ENCODE results near the gene PRND. TPM values are rescaled to one million over a fixed set of nuclear protein-coding genes. Genes with fewer than 3 reads are reported as not detected.

PRND gene
- total RNA-seq, 5 donors from 2014 or later (not counting 1 experiment from before 2014, with no cell fraction given) = not detected

- Histone ChIP-seq H3K4me1 (ENCODE audit: control insufficient read depth in 1 of 2, extremely low read depth in 1 of 2, insufficient read depth in 2 of 2, low read length in 2 of 2) (no peaks in the 10 kb centered on the region), H3K4me3 (ENCODE audit: control insufficient read depth in 1 of 2, extremely low read depth in 1 of 2, low read length in 1 of 2) (no peak overlapping the region), H3K27ac (ENCODE audit: low read length) (no peak overlapping the region), H3K9me3 (no peaks in the 10 kb centered on the region), H3K27me3 (replicated peaks in 1 of 2; ENCODE audit: control insufficient read depth in 2 of 2, extremely low read depth in 1 of 2, insufficient read depth in 2 of 2, low read length in 1 of 2) (peaks cover 0 to 4% of the 10 kb centered on the region in 2 experiments), H3K36me3 (ENCODE audit: control insufficient read depth in 2 of 2, extremely low read depth in 1 of 2, insufficient read depth in 1 of 2, low read length in 1 of 2) (no peaks in the 10 kb centered on the region)
- no peak overlapping the region for H3K27ac Mint-ChIP-seq
- ChIA-PET CTCF (interaction anchor here (0.6 kb wide), 2 partner anchors 18 to 25 kb away, joined by 3 to 10 read pairs; no protein-coding TSS in a partner anchor), POLR2A (no interaction called here)
- peaks cover 0 to 5% (median 4%) of the 10 kb centered on the region in 3 donors for H3K4me1 Mint-ChIP-seq
- H3K9me3 Mint-ChIP-seq = peaks cover 0 to 4% (median 0%) of the 10 kb centered on the region in 3 donors
- no peaks in the 10 kb centered on the region for H3K36me3 Mint-ChIP-seq
- no peak for DNase-seq
- no peak for ATAC-seq (replicated peaks in 1 of 4)
- no peak overlapping the region for H3K4me3 Mint-ChIP-seq
- 100% methylated on average over 9 of the region's 10 CpGs for WGBS (ENCODE audit: insufficient coverage)
- H3K27me3 Mint-ChIP-seq = peaks cover 0 to 5% of the 10 kb centered on the region in 2 donors
These were observed 12.2 kb upstream of the PRND start for GRCh38 chr20:4709261-4710105.

DNA sequence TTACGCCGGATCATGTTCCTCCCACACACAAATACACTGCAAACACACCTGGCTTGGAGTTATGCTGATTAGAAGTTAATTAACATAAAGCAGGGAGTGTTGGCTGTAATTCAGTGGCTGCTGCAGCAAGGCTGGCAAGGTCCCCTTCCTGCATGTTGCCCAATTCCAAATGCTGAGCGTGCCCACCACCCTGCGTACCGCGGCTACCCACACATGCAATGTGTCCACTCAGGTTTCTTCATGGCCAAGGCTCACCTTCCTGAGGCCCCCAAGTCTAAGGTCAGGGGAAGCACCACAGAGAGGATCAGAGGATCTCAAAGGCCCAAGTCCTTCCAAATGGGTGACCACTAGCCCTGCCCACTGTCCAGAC lies 11.6 kb upstream of the PRND start:
- H3K36me3 Mint-ChIP-seq = no peaks in the 10 kb centered on the region
- Histone ChIP-seq H3K36me3 (ENCODE audit: control insufficient read depth in 2 of 2, extremely low read depth in 1 of 2, insufficient read depth in 1 of 2, low read length in 1 of 2) (no peaks in the 10 kb centered on the region), H3K4me1 (ENCODE audit: control insufficient read depth in 1 of 2, extremely low read depth in 1 of 2, insufficient read depth in 2 of 2, low read length in 2 of 2) (no peaks in the 10 kb centered on the region), H3K27ac (ENCODE audit: low read length) (no peak overlapping the region), H3K27me3 (replicated peaks in 1 of 2; ENCODE audit: control insufficient read depth in 2 of 2, extremely low read depth in 1 of 2, insufficient read depth in 2 of 2, low read length in 1 of 2) (peaks cover 0 to 4% of the 10 kb centered on the region in 2 experiments), H3K9me3 (no peaks in the 10 kb centered on the region), H3K4me3 (ENCODE audit: control insufficient read depth in 1 of 2, extremely low read depth in 1 of 2, low read length in 1 of 2) (no peak overlapping the region)
- ATAC-seq (replicated peaks in 1 of 4) = no peak
- no CpG with 5 or more reads among the region's 6 CpGs for WGBS (ENCODE audit: insufficient coverage)
- no peak overlapping the region for H3K4me3 Mint-ChIP-seq
- DNase-seq = no peak
- peaks cover 0 to 5% (median 4%) of the 10 kb centered on the region in 3 donors for H3K4me1 Mint-ChIP-seq
- no peak overlapping the region for H3K27ac Mint-ChIP-seq
- H3K27me3 Mint-ChIP-seq = peaks cover 0 to 5% of the 10 kb centered on the region in 2 donors
- peaks cover 0 to 4% (median 0%) of the 10 kb centered on the region in 3 donors for H3K9me3 Mint-ChIP-seq
- POLR2A ChIA-PET = no interaction called here
- CTCF ChIA-PET = interaction anchor here (0.7 kb wide), 3 partner anchors 69 to 368 kb away, joined by 3 to 7 read pairs (median 6); no protein-coding TSS in a partner anchor

DNA sequence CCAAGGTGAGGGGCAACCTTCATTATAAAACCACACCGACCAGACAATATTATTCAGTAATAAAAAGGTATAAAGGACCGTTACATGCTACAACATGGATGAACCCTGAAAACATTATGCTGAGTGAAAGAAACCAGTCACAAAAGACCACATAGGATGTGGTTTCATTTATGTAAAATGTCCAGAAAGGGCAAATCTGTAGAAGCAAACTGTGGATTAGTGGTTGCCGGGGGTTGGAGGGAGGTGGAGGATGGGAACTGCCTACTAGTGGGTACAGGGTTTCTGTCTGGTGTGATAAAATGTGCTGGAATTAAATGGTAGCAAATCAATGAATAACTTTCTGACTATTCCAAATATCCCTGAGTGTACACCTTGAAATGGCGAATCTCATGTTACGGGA lies 10.2 kb upstream of the PRND start:
- CTCF ChIA-PET = no interaction called here
- Histone ChIP-seq H3K27me3 (replicated peaks in 1 of 2; ENCODE audit: control insufficient read depth in 2 of 2, extremely low read depth in 1 of 2, insufficient read depth in 2 of 2, low read length in 1 of 2) (peaks cover 0 to 4% of the 10 kb centered on the region in 2 experiments), H3K4me3 (ENCODE audit: control insufficient read depth in 1 of 2, extremely low read depth in 1 of 2, low read length in 1 of 2) (no peak overlapping the region), H3K27ac (ENCODE audit: low read length) (no peak overlapping the region), H3K9me3 (no peaks in the 10 kb centered on the region), H3K4me1 (ENCODE audit: control insufficient read depth in 1 of 2, extremely low read depth in 1 of 2, insufficient read depth in 2 of 2, low read length in 2 of 2) (no peaks in the 10 kb centered on the region), H3K36me3 (ENCODE audit: control insufficient read depth in 2 of 2, extremely low read depth in 1 of 2, insufficient read depth in 1 of 2, low read length in 1 of 2) (no peaks in the 10 kb centered on the region)
- H3K27ac Mint-ChIP-seq = no peak overlapping the region
- peaks cover 0 to 5% of the 10 kb centered on the region in 2 donors for H3K27me3 Mint-ChIP-seq
- 33% methylated on average over 1 of the region's 5 CpGs for WGBS (ENCODE audit: insufficient coverage)
- DNase-seq (no peak), ATAC-seq (replicated peaks in 1 of 4) (no peak)
- H3K36me3 Mint-ChIP-seq = no peaks in the 10 kb centered on the region
- POLR2A ChIA-PET = no interaction called here
- H3K4me3 Mint-ChIP-seq = no peak overlapping the region
- peaks cover 0 to 4% (median 0%) of the 10 kb centered on the region in 3 donors for H3K9me3 Mint-ChIP-seq
- peaks cover 0 to 5% (median 4%) of the 10 kb centered on the region in 3 donors for H3K4me1 Mint-ChIP-seq

GRCh38 chr20:4713401-4713800 lies 8.3 kb upstream of the PRND start:
- no peaks in the 10 kb centered on the region for H3K4me1 ChIP-seq (ENCODE audit: control insufficient read depth in 1 of 2, extremely low read depth in 1 of 2, insufficient read depth in 2 of 2, low read length in 2 of 2)
- CTCF ChIA-PET = no interaction called here

DNA sequence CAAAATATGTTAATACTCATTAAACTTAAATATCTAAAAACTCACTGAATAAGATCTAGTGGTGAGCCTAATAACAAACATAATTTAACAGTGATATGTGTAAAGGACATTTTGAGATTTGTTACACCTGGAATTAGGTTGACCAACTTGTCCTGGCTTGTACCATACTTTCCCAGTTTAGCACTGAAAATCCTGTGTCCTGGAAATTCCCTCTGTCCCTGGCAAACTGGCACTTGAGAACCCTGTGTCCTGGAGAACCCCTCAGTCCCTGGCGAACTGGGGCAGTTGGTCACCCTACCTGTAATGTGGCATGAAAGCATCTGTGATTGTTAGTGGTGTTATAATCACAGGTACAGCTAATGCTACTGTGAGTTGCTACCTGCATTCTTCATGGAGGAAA lies 6.9 kb upstream of the PRND start:
- H3K27ac Mint-ChIP-seq = no peak overlapping the region
- DNase-seq = no peak
- H3K9me3 ChIP-seq = no peaks in the 10 kb centered on the region
- ChIA-PET CTCF (interaction anchor here in 1 of 2 donors (0.6 to 0.7 kb wide), 2 partner anchors 21 to 113 kb away, joined by 3 to 5 read pairs; no protein-coding TSS in a partner anchor), POLR2A (no interaction called here)
- H3K4me1 Mint-ChIP-seq = peaks cover 0 to 5% (median 4%) of the 10 kb centered on the region in 3 donors
- no peak overlapping the region for H3K4me3 ChIP-seq (ENCODE audit: control insufficient read depth in 1 of 2, extremely low read depth in 1 of 2, low read length in 1 of 2)
- no peaks in the 10 kb centered on the region for H3K4me1 ChIP-seq (ENCODE audit: control insufficient read depth in 1 of 2, extremely low read depth in 1 of 2, insufficient read depth in 2 of 2, low read length in 2 of 2)
- no peaks in the 10 kb centered on the region for H3K9me3 Mint-ChIP-seq
- peaks cover 0 to 5% of the 10 kb centered on the region in 2 donors for H3K27me3 Mint-ChIP-seq
- 33% methylated on average over 1 of the region's 1 CpG for WGBS (ENCODE audit: insufficient coverage)
- H3K36me3 ChIP-seq (ENCODE audit: control insufficient read depth in 2 of 2, extremely low read depth in 1 of 2, insufficient read depth in 1 of 2, low read length in 1 of 2) = no peaks in the 10 kb centered on the region
- peaks cover 0 to 4% of the 10 kb centered on the region in 2 experiments for H3K27me3 ChIP-seq (replicated peaks in 1 of 2; ENCODE audit: control insufficient read depth in 2 of 2, extremely low read depth in 1 of 2, insufficient read depth in 2 of 2, low read length in 1 of 2)
- no peak for ATAC-seq (replicated peaks in 1 of 4)
- no peak overlapping the region for H3K27ac ChIP-seq (ENCODE audit: low read length)
- H3K36me3 Mint-ChIP-seq = no peaks in the 10 kb centered on the region
- H3K4me3 Mint-ChIP-seq = no peak overlapping the region

More at GRCh38 chr20:4713401-4713800, 8.3 kb upstream of the PRND start:
- DNase-seq = no peak
- H3K9me3 Mint-ChIP-seq = peaks cover 0 to 4% (median 0%) of the 10 kb centered on the region in 3 donors
- no peak overlapping the region for H3K4me3 Mint-ChIP-seq
- Histone ChIP-seq H3K27me3 (replicated peaks in 1 of 2; ENCODE audit: control insufficient read depth in 2 of 2, extremely low read depth in 1 of 2, insufficient read depth in 2 of 2, low read length in 1 of 2) (peaks cover 0 to 4% of the 10 kb centered on the region in 2 experiments), H3K9me3 (no peaks in the 10 kb centered on the region), H3K36me3 (ENCODE audit: control insufficient read depth in 2 of 2, extremely low read depth in 1 of 2, insufficient read depth in 1 of 2, low read length in 1 of 2) (no peaks in the 10 kb centered on the region), H3K4me3 (ENCODE audit: control insufficient read depth in 1 of 2, extremely low read depth in 1 of 2, low read length in 1 of 2) (no peak overlapping the region), H3K27ac (ENCODE audit: low read length) (no peak overlapping the region)
- H3K4me1 Mint-ChIP-seq = peaks cover 0 to 5% (median 4%) of the 10 kb centered on the region in 3 donors
- H3K27me3 Mint-ChIP-seq = peaks cover 0 to 5% of the 10 kb centered on the region in 2 donors
- no peak for ATAC-seq (replicated peaks in 1 of 4)
- no peak overlapping the region for H3K27ac Mint-ChIP-seq
- 80% methylated on average over 3 of the region's 7 CpGs for WGBS (ENCODE audit: insufficient coverage)
- POLR2A ChIA-PET = no interaction called here
- no peaks in the 10 kb centered on the region for H3K36me3 Mint-ChIP-seq

DNA sequence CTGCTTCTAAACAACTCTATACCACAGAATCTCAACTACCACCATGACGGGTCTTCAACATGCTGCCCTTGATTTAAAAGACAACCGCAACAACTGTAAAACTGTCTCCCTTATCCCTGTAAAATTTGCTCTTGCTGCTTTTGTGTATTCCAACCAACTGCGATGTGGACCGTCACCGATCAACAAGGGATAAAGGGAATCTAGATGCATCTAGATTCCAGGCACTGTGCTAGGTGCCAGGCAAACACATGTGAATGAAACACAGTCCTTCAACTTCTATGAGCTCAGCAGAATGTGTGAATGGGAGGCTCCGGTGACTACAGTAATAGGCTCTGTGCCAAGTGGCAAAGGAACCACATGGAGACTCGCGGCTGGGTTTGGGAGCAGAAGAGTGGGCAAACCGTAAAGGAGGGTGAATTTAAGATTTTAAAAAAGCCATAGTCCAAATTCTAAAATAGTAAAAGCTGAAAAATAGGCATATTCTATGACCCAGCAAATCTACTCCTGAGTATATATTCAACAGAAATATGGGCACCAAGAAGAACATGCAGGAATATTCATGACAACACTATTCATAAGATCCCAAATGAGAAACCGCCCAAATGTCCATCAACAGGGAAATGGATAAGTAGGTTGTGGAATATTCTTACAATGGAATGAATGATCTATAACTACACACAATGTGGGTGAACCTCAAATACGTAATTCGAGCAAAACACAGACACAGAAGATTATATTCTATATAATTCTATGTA lies 3.7 kb upstream of the PRND start:
- H3K9me3 Mint-ChIP-seq = no peaks in the 10 kb centered on the region

More for the DNA sequence above, 3.7 kb upstream of the PRND start:
- POLR2A ChIA-PET = no interaction called here
- Histone ChIP-seq H3K4me3 (ENCODE audit: control insufficient read depth in 1 of 2, extremely low read depth in 1 of 2, low read length in 1 of 2) (no peak overlapping the region), H3K9me3 (no peaks in the 10 kb centered on the region), H3K4me1 (ENCODE audit: control insufficient read depth in 1 of 2, extremely low read depth in 1 of 2, insufficient read depth in 2 of 2, low read length in 2 of 2) (peaks cover 0 to 10% of the 10 kb centered on the region in 2 experiments), H3K27ac (ENCODE audit: low read length) (no peak overlapping the region), H3K27me3 (replicated peaks in 1 of 2; ENCODE audit: control insufficient read depth in 2 of 2, extremely low read depth in 1 of 2, insufficient read depth in 2 of 2, low read length in 1 of 2) (peaks cover 0 to 12% of the 10 kb centered on the region in 2 experiments), H3K36me3 (ENCODE audit: control insufficient read depth in 2 of 2, extremely low read depth in 1 of 2, insufficient read depth in 1 of 2, low read length in 1 of 2) (no peaks in the 10 kb centered on the region)
- Mint-ChIP-seq H3K4me3 (no peak overlapping the region), H3K36me3 (no peaks in the 10 kb centered on the region), H3K27me3 (peaks cover 0 to 5% of the 10 kb centered on the region in 2 donors), H3K4me1 (peaks cover 9 to 11% (median 10%) of the 10 kb centered on the region in 3 donors), H3K27ac (no peak overlapping the region)
- CTCF ChIA-PET = interaction anchor here (1.0 to 2.9 kb wide), 2 partner anchors 104 to 106 kb away, joined by 3 to 31 read pairs; no protein-coding TSS in a partner anchor
- DNase-seq (no peak), ATAC-seq (replicated peaks in 1 of 4) (no peak)
- WGBS (ENCODE audit: insufficient coverage) = 100% methylated on average over 5 of the region's 12 CpGs
